Thoracic aorta (tissue), 2 donors: Measurements from ENCODE around the gene A3GALT2. TPM values are rescaled to one million over a fixed set of nuclear protein-coding genes. Genes with fewer than 3 reads are reported as not detected.

ENCODE experiments used
- ATAC-seq: fragments of 150-250 bp; one replicate; pipeline ENCODE4 v1.8.0; 2017; ENCODE audit warnings: low read depth; ENCODE audit not compliant: insufficient number of reproducible peaks, low FRiP score
- DNase-seq: peaks from one replicate; pipeline ENCODE4 v3.0.0-alpha.2; 2020; ENCODE audit warnings: low spot score
- H3K27ac ChIP-seq, 2 donors: fragments of 200-600 bp; sonication (generic); 1 replicate in 1 of 2; 2 replicates in 1 of 2; pipeline ENCODE4 v1.5.1; 2016; ENCODE audit warnings: mild to moderate bottlenecking in 2 of 2, moderate library complexity in 2 of 2
- H3K27me3 ChIP-seq: fragments of 200-600 bp; sonication (generic); replicated peaks from 2 replicates; pipeline ENCODE4 v1.6.0; 2016; ENCODE audit warnings: mild to moderate bottlenecking; ENCODE audit not compliant: insufficient read depth
- H3K36me3 ChIP-seq: fragments of 200-600 bp; sonication (generic); one replicate; pipeline ENCODE4 v1.5.1; 2016
- H3K4me1 ChIP-seq, 2 donors: fragments of 200-600 bp; sonication (generic); 1 replicate in 1 of 2; 2 replicates in 1 of 2; pipeline versions ENCODE4 v1.5.1 to v1.6.0; 2016; ENCODE audit warnings: low read depth in 2 of 2, mild to moderate bottlenecking in 1 of 2; ENCODE audit not compliant: control insufficient read depth in 1 of 2
- H3K4me3 ChIP-seq: fragments of 200-600 bp; sonication (generic); 2 replicates; pipeline ENCODE4 v1.5.1; 2016; ENCODE audit warnings: mild to moderate bottlenecking
- H3K9me3 ChIP-seq: fragments of 200-600 bp; sonication (generic); 2 replicates; pipeline ENCODE4 v1.5.1; 2016
- CTCF ChIP-seq: fragments of 200-600 bp; sonication (generic); IDR thresholded peaks from one replicate; pipeline ENCODE4 v1.5.1; 2019; ENCODE audit warnings: antibody characterized with exemption
- total RNA-seq, 2 donors: library from RNA; depleted of rRNA; stranded (reverse); fragments of >200 nt; gene quantifications; one replicate each; pipeline versions ENCODE4 v1.1.0 to v1.2.3, GENCODE V29; 2016

Gene A3GALT2
- total RNA-seq, 2 donors from 2014 or later: 0.54 to 0.71 TPM

GRCh38 chr1:33363470-33363861 is 42.6 kb upstream of the A3GALT2 start:
- no peak for DNase-seq
- H3K4me1 ChIP-seq: peaks cover 39 to 64% of the 10 kb centered on the region in 2 donors

GRCh38 chr1:33363021-33363420 is 42.1 kb upstream of the A3GALT2 start:
- Histone ChIP-seq H3K27ac (peak overlapping the region; percentile 91), H3K4me3 (no peak overlapping the region), H3K9me3 (no peaks in the 10 kb centered on the region), H3K4me1 (peaks cover 39 to 62% of the 10 kb centered on the region in 2 donors), H3K27me3 (no peaks in the 10 kb centered on the region), H3K36me3 (no peaks in the 10 kb centered on the region)
- no peak for TF ChIP-seq CTCF
- DNase-seq (no peak), ATAC-seq (no peak)

More at GRCh38 chr1:33363470-33363861, 42.6 kb upstream of the A3GALT2 start:
- ATAC-seq: no peak
- Histone ChIP-seq H3K27ac (peak overlapping the region; percentile 91), H3K27me3 (no peaks in the 10 kb centered on the region), H3K4me3 (peak overlapping the region; percentile 45), H3K9me3 (no peaks in the 10 kb centered on the region), H3K36me3 (no peaks in the 10 kb centered on the region)
- no peak for TF ChIP-seq CTCF

GRCh38 chr1:33361532-33362235 is 40.8 kb upstream of the A3GALT2 start:
- Histone ChIP-seq H3K36me3 (no peaks in the 10 kb centered on the region), H3K4me1 (peaks cover 30 to 51% of the 10 kb centered on the region in 2 donors), H3K27ac (peak overlapping the region; percentile 91), H3K27me3 (no peaks in the 10 kb centered on the region), H3K4me3 (no peak overlapping the region), H3K9me3 (no peaks in the 10 kb centered on the region)
- ATAC-seq: no peak
- no peak for DNase-seq
- no peak for TF ChIP-seq CTCF

- DNase-seq (no peak), ATAC-seq (no peak)
- Histone ChIP-seq H3K27me3 (no peaks in the 10 kb centered on the region), H3K4me1 (peaks cover 20 to 38% of the 10 kb centered on the region in 2 donors), H3K36me3 (no peaks in the 10 kb centered on the region), H3K4me3 (no peak overlapping the region), H3K9me3 (no peaks in the 10 kb centered on the region), H3K27ac (no peak overlapping the region)
- no peak for TF ChIP-seq CTCF
These were observed 39.5 kb upstream of the A3GALT2 start for GRCh38 chr1:33360367-33360766.

- DNase-seq: no peak
- Histone ChIP-seq H3K4me3 (no peak overlapping the region), H3K9me3 (no peaks in the 10 kb centered on the region), H3K4me1 (peaks cover 16 to 33% of the 10 kb centered on the region in 2 donors), H3K36me3 (no peaks in the 10 kb centered on the region), H3K27ac (no peak overlapping the region), H3K27me3 (no peaks in the 10 kb centered on the region)
- ATAC-seq: no peak
- TF ChIP-seq CTCF: no peak
These were observed 39.0 kb upstream of the A3GALT2 start for GRCh38 chr1:33359931-33360330.
